LoVo (cell line): ENCODE measurements around the gene TRIP10.
"Not testable (repeated sequence)": the region's sequence is repeated elsewhere in the genome, so short reads cannot be mapped to it uniquely, and the experiment has no call there.

Source experiments
- DNase-seq: peaks from one replicate; pipeline ENCODE4 v3.0.0-alpha.2; 2016; ENCODE audit warnings: low spot score

The TRIP10 gene

GRCh38 chr19:6768236-6768785 lies 28.8 kb downstream of the TRIP10 start:
- DNase-seq: no peak

- no peak for DNase-seq
Measured at GRCh38 chr19:6769006-6769619, 29.6 kb downstream of the TRIP10 start.

- not testable (repeated sequence) for DNase-seq
Measured at GRCh38 chr19:6771648-6772027, 32.2 kb downstream of the TRIP10 start.

GRCh38 chr19:6772028-6772865 lies 32.8 kb downstream of the TRIP10 start, which contains the start of gene VAV1:
VAV1 (plus strand) TSS chr19:6772708; CDS start chr19:6772808, 100 bp downstream.
- DNase-seq: no peak

- no peak for DNase-seq
Measured at GRCh38 chr19:6772866-6773322, 33.4 kb downstream of the TRIP10 start.

GRCh38 chr19:6773323-6773931 lies 33.9 kb downstream of the TRIP10 start:
- DNase-seq: no peak

- no peak for DNase-seq
Measured at GRCh38 chr19:6774821-6775707, 35.6 kb downstream of the TRIP10 start.

- DNase-seq: not testable (repeated sequence)
Measured at GRCh38 chr19:6776045-6776444, 36.6 kb downstream of the TRIP10 start.

- DNase-seq: no peak
Measured at GRCh38 chr19:6776999-6777398, 37.5 kb downstream of the TRIP10 start.

- DNase-seq: no peak
Measured at GRCh38 chr19:6777434-6777833, 38.0 kb downstream of the TRIP10 start.

GRCh38 chr19:6778386-6778785 lies 38.9 kb downstream of the TRIP10 start:
- no peak for DNase-seq

GRCh38 chr19:6779206-6779605 lies 39.7 kb downstream of the TRIP10 start:
- DNase-seq: no peak

- no peak for DNase-seq
Measured at GRCh38 chr19:6787393-6787792, 47.9 kb downstream of the TRIP10 start.

GRCh38 chr19:6788896-6789295 lies 49.4 kb downstream of the TRIP10 start:
- no peak for DNase-seq

- no peak for DNase-seq
Measured at GRCh38 chr19:6790194-6791128, 51.0 kb downstream of the TRIP10 start.

GRCh38 chr19:6791237-6791636 lies 51.8 kb downstream of the TRIP10 start:
- DNase-seq: no peak

- no peak for DNase-seq
Measured at GRCh38 chr19:6793411-6793810, 53.9 kb downstream of the TRIP10 start.

- DNase-seq: no peak
Measured at GRCh38 chr19:6793973-6794372, 54.5 kb downstream of the TRIP10 start.

GRCh38 chr19:6794686-6795431 lies 55.4 kb downstream of the TRIP10 start:
- DNase-seq: no peak

GRCh38 chr19:6796278-6796677 lies 56.8 kb downstream of the TRIP10 start:
- DNase-seq: no peak
